NCI-H1436 treated with DMSO at 0.1 percent for 48 hours (cell line): Measurements from ENCODE around the gene IGF1R.

Source experiments
- DNase-seq: peaks from one replicate; lab custom pipeline; 2025; lab: John Stamatoyannopoulos, UW

The IGF1R gene

GRCh38 chr15:98826658-98827057, 178.3 kb downstream of the IGF1R start:
- peak; percentile 12 for DNase-seq

GRCh38 chr15:98827217-98827616, 178.9 kb downstream of the IGF1R start:
- DNase-seq: no peak

DNA sequence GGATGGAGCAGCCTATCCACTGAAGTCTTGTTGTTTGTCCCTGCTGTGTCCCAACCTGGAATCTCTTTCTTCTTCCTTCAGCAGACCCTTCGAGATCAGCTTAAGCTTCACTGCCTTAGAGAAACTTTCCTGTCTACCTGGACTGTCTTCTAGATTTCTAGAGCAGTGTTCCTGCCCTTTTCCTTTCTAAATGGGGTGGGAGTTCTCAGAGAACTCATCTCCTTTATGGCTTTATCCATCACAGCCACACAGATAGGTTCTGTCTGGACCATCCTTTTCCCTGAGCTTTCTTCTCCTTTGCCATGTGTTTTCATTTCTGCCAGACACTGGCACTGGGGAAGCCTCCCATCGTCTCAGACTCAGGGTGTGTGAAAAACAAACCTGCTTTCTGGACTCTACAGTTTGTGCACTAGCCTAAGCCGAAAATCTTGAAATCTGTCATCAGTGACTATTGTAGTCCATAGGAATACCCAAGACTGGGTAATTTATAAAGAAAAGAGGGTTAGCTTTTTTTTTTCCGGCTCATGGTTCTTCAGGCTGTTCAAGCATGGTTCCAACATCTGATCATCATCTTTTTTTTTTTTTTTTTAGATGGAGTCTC, 181.8 kb downstream of the IGF1R start:
- no peak for DNase-seq

DNA sequence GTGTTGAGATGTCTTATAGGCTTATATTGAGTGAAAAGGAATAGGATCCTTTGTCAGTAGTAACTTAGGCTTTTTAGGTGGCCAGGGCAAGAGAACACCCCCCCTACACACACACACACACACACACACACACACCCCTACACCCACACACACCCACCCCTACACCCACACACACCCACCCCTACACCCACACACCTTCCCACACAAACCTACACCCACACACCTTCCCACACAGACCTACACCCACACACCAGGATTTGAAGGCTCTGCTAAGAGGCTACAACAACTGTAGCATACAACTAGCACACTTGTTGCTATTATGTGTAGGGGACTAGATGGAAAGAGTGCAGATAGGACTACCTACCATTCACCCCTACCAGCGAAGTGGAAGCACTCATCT, 186.6 kb downstream of the IGF1R start:
- no peak for DNase-seq

DNA sequence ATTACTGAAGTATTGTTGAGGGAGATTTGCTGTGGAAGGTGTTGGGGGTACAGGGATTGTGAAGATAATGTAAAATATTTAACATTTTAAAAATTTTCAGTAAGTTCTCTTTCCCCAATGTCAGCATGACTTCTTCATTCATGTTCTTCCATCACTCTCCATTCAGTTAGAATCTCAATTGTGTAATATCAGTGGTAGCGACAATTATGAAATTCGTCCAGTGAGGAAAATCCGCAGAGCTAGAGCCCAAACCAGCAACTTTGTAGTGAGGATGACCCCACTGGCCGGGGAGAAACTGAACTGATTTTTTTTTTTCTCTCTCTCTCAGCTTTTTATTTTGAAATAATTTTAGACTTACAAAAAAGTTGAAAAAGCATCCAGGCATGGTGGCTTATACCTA, 187.5 kb downstream of the IGF1R start:
- no peak for DNase-seq

DNA sequence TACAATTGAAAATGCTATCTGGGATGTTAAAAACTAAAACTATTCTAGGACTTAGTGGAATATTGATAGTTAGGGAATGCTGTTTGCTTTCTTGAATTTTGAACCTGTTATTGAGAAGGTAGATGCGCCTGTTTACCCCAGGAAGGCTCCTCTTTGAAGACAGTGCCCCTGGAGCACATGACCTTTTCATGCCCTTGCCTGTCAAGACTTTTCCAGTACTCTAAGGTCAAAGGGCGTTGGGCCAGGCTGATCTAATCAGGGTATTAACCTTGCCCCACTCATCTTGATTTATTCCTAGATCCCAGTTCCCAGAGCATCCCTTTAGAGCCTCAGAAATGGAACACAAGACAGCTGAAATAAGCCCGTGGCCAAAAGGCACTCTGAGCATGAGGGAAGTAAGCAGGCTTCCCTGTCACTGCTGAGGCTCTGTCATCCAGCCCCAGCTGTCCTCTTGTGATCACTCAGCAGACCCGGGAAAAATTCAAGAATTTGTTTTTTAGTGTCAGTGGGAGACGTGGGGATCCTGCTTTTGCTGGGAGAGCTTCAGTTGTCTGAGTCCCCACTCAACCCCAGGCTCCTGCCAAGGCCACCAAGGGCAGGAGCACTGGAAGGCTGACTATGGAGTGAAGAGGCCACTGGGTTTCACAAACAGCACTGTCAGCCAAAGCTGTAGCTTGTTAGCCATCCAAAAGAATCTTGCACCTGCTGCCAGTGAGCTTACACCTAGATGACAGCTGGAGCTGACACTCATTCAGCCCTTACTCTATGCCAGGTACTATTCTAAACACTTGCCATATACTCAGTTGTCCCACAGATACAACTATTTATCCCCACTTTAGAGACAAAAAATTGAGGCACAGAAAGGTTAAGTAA, 190.3 kb downstream of the IGF1R start:
- DNase-seq: no peak

DNA sequence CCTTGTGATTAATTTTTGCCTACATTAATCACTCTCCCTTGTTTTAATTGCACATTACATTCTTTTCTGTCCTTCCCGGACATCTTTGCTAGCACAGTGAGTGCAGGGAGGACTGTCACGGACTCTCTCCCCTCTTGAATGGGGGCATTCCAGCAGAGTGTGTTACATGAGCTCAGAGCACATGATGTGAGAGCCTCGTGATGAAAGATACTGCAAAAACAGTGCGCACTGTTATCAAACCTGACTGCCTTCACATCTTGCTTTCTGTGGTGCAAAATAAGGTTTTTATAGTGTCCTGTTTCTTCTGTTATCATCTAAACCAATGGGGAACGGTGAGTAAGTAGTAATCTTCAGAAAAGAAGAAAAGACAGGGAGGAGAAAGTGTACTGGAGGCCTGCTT, 191.7 kb downstream of the IGF1R start:
- no peak for DNase-seq

DNA sequence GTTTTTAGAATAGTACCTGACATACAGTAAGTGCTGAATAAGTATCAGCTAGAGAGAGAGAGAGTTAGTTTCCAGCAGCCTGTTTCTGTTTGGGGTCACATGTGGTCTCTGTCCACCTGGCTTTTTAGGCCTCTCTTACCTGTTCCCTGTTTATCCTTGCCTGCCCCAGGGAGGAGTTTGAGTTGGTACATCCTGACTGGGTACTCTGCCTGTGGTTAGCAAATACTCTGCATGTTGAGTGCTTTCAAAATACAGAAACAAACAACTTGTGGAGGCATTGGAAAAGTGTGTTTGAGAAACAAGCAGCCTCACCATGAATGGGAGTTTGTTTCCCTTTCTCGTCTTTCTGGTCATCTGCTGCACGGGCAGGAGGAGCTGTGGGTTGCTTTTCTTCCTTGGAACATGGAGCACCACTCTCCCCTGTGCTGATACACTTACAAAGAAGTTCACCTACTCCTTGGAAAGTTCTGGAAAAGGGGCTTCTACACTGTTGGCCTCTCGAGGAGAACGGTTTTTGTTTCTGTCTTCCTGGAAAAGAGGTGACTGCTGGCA, 193.2 kb downstream of the IGF1R start:
- no peak for DNase-seq

DNA sequence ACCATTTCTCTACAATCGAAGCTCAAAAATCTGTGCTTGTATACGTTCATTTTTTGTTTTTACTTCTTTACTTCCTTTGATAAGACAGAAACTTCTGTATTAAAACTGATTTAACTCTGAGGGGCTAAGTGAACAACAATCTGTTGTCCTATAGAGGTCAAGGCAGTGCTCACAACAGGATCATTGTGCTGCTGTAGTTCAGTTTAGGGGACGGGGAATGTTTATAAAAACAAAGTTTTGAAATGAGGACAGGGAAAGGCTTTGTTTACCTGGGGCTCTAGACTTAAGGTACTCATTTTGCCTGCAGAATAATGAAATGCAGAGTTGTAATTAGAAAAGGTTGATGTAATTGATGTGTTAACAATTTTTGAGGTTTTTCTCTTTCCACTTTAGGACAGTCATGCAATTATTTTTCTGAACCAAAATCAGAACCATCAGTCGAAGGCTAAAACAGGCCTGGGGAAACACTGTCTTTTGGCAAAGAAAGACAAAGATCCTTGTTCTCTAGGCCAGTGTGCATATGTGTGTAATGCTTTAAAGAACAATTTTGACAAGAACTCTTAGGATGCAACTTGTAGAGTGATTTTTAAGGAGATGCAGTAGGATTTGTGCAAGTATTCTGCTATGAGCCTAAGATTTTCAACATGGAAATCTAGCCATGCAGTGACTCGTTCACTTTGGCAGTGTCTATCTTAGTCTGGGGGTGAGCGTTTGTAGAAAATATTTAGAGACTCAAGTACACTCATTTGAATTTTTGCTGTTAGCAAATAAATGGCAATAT, 194.0 kb downstream of the IGF1R start:
- no peak for DNase-seq

DNA sequence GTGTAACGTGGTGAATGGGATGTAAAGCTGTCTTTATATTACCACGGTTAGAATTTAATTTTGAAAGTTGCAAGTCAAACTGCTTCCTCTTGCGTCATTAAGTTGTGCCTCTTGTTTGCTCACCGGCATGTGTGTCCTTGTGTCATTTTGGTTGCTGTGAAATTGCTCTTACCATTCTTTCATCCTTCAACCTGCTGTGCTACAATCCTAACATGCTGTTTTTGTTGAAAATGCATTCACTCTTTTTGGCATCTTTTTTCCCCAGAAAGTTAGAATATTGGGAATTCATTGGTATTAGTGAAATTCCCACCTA, 194.6 kb downstream of the IGF1R start:
- DNase-seq: no peak

GRCh38 chr15:98843844-98844243, 195.5 kb downstream of the IGF1R start:
- DNase-seq: no peak

GRCh38 chr15:98844261-98844660, 195.9 kb downstream of the IGF1R start:
- DNase-seq: no peak

- DNase-seq: no peak
Measured at GRCh38 chr15:98845138-98845884, 197.0 kb downstream of the IGF1R start.

DNA sequence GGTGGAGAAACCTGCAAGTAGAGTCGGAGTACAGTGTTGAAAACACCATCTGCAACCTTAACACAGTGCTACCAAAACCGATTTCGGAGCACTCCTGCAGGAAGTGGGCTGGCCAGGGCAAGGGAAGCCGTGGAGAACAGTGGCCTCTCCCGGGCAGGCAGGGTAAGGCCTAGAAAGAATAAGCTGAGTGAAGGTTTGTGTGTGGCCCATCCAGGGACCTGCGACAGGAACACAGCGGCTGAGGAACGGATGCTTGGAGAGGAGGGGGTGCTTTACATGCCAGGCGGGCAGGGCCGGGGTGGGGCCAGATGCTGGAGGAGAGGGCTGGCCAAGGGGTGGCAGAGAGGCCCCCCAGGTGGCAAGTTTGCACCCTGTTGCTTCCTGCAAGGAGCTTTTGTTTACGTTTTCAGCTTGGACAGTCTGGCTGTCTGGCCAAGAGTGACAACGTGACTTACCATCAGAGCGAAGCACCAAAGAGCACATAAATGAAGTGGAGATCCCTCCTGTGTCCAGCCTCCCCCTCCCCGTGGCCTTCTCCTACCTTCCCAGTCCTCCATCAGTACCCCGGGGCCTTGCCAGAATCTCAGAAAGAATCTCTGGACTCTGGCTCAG, 202.7 kb downstream of the IGF1R start:
- DNase-seq: no peak

GRCh38 chr15:98853161-98853560, 204.8 kb downstream of the IGF1R start:
- peak; percentile 1 for DNase-seq

GRCh38 chr15:98853617-98854420, 205.5 kb downstream of the IGF1R start:
- DNase-seq: no peak

- no peak for DNase-seq
Measured at GRCh38 chr15:98854496-98854895, 206.2 kb downstream of the IGF1R start.

- peak; percentile 2 for DNase-seq
Measured at GRCh38 chr15:98855067-98855814, 206.9 kb downstream of the IGF1R start.

- DNase-seq: no peak
Measured at GRCh38 chr15:98855815-98856531, 207.6 kb downstream of the IGF1R start.
